Activated naive CD8-positive, alpha-beta T cell treated with anti-CD3 and anti-CD28 coated beads, Interleukin-2, amount 10 ng/mL, durations not matched to agents 7 days and 5 days (primary cell): ENCODE measurements around the gene ATG2B. TPM values are rescaled to one million over a fixed set of nuclear protein-coding genes. Genes with fewer than 3 reads are reported as not detected.

ENCODE experiments used
- ATAC-seq: fragments of 150-1000 bp; cut with Tn5 transposase; one replicate; pipeline ENCODE4 v1.10.0; 2021; ENCODE audit warnings: low read depth, moderate library complexity
- POLR2A ChIA-PET: fragments of 350-600 bp; sonication (Branson Sonifier 250); formaldehyde crosslinking; loops from one replicate; lab custom pipeline; 2021; ENCODE audit warnings: antibody characterized with exemption; lab: Charles Lee
- DNase-seq: peaks from one replicate; pipeline ENCODE4 v3.0.0; 2021
- H3K27ac Mint-ChIP-seq: one replicate; pipeline ENCODE4 v1.8.0; 2022; ENCODE audit warnings: mild to moderate bottlenecking, mixed read lengths
- H3K27me3 Mint-ChIP-seq: one replicate; pipeline ENCODE4 v1.8.0; 2022; ENCODE audit warnings: mild to moderate bottlenecking, moderate library complexity, mixed read lengths
- H3K36me3 Mint-ChIP-seq: one replicate; pipeline ENCODE4 v1.8.0; 2021; ENCODE audit warnings: mild to moderate bottlenecking, mixed read lengths
- H3K4me1 Mint-ChIP-seq: one replicate; pipeline ENCODE4 v1.8.0; 2021; ENCODE audit warnings: mixed read lengths
- H3K4me3 Mint-ChIP-seq: one replicate; pipeline ENCODE4 v1.8.0; 2022; ENCODE audit warnings: mild to moderate bottlenecking, moderate library complexity, mixed read lengths
- H3K9me3 Mint-ChIP-seq: one replicate; pipeline ENCODE4 v1.8.0; 2021; ENCODE audit warnings: mixed read lengths
- total RNA-seq, 2 experiments: library from RNA; stranded (reverse); gene quantifications; one replicate each; pipeline ENCODE4 v1.2.3, GENCODE V29; 2021

ATG2B gene
- total RNA-seq, 2 experiments from 2014 or later, result 15.9 to 19.7 TPM

DNA sequence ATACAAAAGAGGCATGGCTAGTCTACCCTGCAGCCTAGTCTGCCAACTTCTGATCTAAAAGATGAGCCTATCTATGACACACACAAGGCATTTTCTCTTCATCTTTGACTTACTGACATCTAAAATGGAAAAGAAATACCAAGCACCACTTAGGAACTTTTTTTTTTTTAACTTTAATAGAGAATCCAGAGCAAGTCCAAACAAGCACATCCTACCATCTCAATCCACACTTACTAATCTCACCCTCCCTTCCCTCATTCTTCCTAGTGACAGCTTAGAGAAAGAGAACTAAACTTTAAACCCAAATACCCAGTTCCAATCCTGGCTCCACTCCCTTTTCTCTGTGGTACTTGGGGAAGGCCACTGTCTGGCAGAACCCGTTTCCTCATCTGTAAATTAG lies 75.3 kb downstream of the ATG2B start:
- POLR2A ChIA-PET, result no interaction called here
- Mint-ChIP-seq H3K4me1 (peaks cover 1% of the 10 kb centered on the region), H3K36me3 (peaks cover 4% of the 10 kb centered on the region), H3K9me3 (no peaks in the 10 kb centered on the region), H3K27ac (no peak overlapping the region), H3K27me3 (no peaks in the 10 kb centered on the region), H3K4me3 (no peak overlapping the region)
- no peak for ATAC-seq
- DNase-seq, result no peak

DNA sequence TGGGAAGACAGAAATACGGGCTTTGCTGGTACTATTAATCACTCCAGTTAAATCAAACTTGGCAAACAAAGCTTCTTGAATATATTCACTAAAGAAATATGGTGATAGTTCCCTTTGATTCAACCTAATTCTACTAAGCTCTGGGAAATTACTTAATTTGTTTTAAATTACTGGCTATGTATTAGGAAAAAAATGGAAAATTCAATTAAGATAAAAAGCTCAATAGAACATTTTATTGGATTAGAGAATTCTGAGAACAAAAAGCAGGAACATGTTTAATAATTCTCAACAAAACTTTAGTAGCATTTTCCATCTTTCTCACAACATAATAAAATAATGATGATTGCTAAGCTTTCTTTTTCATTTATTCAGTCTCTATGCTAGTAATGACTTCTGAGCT lies 76.9 kb downstream of the ATG2B start:
- H3K27ac Mint-ChIP-seq, result no peak overlapping the region
- peaks cover 1% of the 10 kb centered on the region for H3K4me1 Mint-ChIP-seq
- peaks cover 4% of the 10 kb centered on the region for H3K36me3 Mint-ChIP-seq
- no peaks in the 10 kb centered on the region for H3K27me3 Mint-ChIP-seq
- ATAC-seq (no peak), DNase-seq (no peak)
- POLR2A ChIA-PET, result no interaction called here
- no peaks in the 10 kb centered on the region for H3K9me3 Mint-ChIP-seq
- H3K4me3 Mint-ChIP-seq, result no peak overlapping the region

DNA sequence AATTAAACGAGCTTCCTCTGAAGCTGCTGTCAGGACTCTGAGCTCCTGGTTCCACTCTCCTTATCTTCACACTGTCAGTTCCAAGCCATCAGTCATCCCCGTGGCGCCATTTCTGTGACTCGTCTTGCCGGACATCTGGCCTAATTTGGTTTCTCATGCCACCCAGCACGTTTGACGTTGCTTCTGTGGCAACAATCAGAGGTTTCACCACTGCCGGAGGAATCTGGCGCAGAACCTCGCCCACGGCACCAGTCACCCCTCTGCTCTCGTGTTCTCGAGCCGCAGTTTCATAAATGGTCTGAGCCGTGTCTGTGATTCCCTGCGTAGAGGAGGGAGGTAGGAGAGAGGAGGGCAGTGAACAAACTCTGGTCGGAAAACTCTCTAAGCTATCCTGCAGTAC lies 77.5 kb downstream of the ATG2B start:
- Mint-ChIP-seq H3K4me1 (peaks cover 1% of the 10 kb centered on the region), H3K27me3 (no peaks in the 10 kb centered on the region), H3K27ac (no peak overlapping the region), H3K4me3 (no peak overlapping the region), H3K36me3 (peaks cover 4% of the 10 kb centered on the region), H3K9me3 (no peaks in the 10 kb centered on the region)
- POLR2A ChIA-PET, result no interaction called here
- no peak for ATAC-seq
- no peak for DNase-seq

DNA sequence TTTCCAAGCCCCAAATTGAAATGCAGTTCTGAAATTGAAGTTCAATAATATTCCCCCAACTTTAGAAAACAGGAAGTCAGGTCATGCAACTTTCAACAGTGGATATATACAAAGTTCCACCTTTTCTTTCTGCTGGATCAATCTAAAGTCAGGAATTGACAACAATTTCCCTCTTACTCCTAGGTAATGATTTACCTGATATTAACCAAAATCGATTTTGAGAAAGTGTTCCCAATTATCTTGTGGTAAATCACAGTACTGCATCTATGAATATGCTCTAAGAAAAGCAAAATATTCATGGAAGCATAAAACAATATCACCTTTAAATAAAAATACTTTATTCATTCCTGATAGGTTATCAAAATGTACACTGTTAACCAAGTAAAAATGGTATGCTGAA lies 78.7 kb downstream of the ATG2B start:
- Mint-ChIP-seq H3K36me3 (peaks cover 4% of the 10 kb centered on the region), H3K4me3 (no peak overlapping the region), H3K27me3 (no peaks in the 10 kb centered on the region), H3K9me3 (no peaks in the 10 kb centered on the region), H3K4me1 (peaks cover 1% of the 10 kb centered on the region), H3K27ac (no peak overlapping the region)
- POLR2A ChIA-PET, result no interaction called here
- ATAC-seq (no peak), DNase-seq (no peak)

DNA sequence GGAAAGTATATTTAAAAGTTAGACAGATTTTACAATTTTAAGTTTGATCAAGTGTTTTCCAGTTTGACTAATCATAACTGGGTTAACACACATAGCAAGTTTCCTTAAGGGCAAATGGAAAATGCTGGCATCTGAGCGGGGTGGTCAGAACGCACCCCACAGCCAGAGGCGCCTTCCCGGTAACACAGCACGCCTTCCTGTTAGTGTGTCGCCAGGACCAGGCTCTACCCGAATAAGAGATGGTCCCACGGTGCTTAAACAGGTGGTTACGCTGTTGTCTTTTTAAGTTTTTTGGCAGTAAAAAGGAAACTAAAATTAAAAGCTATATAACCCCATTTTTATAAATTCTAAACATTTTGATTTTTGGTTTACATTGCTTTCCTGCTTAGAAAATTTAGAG lies 79.1 kb downstream of the ATG2B start:
- no peak for ATAC-seq
- POLR2A ChIA-PET, result no interaction called here
- no peak for DNase-seq
- Mint-ChIP-seq H3K27me3 (no peaks in the 10 kb centered on the region), H3K4me3 (no peak overlapping the region), H3K4me1 (peaks cover 1% of the 10 kb centered on the region), H3K9me3 (no peaks in the 10 kb centered on the region), H3K36me3 (peaks cover 6% of the 10 kb centered on the region), H3K27ac (no peak overlapping the region)

DNA sequence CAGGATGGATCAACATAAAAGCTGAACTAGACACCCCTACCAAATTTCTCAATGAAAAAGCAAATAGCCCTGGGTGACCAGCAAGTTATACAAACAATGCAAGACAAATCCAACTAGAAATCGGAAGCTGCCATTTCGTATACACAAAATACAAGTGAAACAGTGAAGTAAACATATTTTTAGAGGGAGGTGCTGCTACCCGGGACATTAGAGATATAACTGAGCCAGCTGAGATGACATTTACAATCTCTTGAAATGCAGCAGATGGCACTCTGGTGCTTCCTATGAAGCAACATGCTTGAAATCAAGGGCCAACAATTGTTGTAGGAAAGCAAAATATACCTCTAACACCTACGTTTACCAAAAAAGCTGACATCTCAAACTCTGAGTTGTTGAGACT lies 81.7 kb downstream of the ATG2B start:
- DNase-seq (no peak), ATAC-seq (no peak)
- H3K27me3 Mint-ChIP-seq, result no peaks in the 10 kb centered on the region
- peaks cover 4% of the 10 kb centered on the region for H3K36me3 Mint-ChIP-seq
- no peak overlapping the region for H3K4me3 Mint-ChIP-seq
- POLR2A ChIA-PET, result no interaction called here
- no peak overlapping the region for H3K27ac Mint-ChIP-seq
- peaks cover 5% of the 10 kb centered on the region for H3K9me3 Mint-ChIP-seq
- peaks cover 1% of the 10 kb centered on the region for H3K4me1 Mint-ChIP-seq

DNA sequence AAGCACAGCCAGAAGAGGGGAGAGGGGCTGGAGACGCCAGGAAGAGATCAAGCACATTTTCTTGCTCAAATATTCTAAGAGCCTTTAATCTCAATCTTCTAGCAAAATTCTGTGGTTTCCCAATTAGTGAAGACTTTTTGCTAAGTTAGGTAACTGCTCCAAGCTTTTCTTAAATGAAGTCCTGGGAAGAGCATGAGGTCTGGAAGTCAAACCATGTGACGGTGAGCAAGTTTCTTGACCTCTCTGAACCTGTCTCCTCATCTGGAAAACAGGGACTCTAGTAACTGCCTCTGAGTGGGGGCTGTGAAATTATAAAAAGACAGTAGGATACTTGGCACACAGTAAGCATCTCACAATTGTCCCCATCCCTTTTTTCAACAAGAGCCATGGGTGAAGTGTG lies 83.0 kb downstream of the ATG2B start:
- Mint-ChIP-seq H3K4me3 (no peak overlapping the region), H3K4me1 (peaks cover 1% of the 10 kb centered on the region), H3K9me3 (peaks cover 5% of the 10 kb centered on the region), H3K27ac (no peak overlapping the region), H3K36me3 (peaks cover 4% of the 10 kb centered on the region), H3K27me3 (peaks cover 5% of the 10 kb centered on the region)
- POLR2A ChIA-PET, result no interaction called here
- DNase-seq, result no peak
- ATAC-seq, result no peak

DNA sequence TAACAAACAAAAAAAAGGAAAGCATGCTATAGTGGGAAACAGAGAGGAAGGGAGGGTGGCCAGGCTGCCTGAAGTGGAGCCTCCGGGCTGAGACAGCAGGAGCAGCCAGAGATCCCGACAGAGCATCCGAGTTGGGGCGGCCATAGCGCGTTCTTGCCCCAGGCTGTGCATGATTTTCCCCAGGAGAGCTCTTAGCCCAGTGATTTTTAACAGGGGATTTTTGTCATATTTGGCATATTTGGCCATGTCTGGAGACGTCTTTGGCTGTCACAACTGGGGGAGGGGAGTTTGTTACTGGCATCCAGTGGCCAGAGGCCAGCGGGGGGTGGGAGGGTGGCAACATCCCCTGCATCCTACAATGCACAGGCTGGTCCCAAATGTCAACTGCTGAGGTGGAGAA lies 83.6 kb downstream of the ATG2B start:
- no peak overlapping the region for H3K27ac Mint-ChIP-seq
- H3K27me3 Mint-ChIP-seq, result peaks cover 5% of the 10 kb centered on the region
- POLR2A ChIA-PET, result no interaction called here
- DNase-seq, result no peak
- peaks cover 5% of the 10 kb centered on the region for H3K9me3 Mint-ChIP-seq
- ATAC-seq, result no peak
- peaks cover 4% of the 10 kb centered on the region for H3K36me3 Mint-ChIP-seq
- peaks cover 1% of the 10 kb centered on the region for H3K4me1 Mint-ChIP-seq
- no peak overlapping the region for H3K4me3 Mint-ChIP-seq

DNA sequence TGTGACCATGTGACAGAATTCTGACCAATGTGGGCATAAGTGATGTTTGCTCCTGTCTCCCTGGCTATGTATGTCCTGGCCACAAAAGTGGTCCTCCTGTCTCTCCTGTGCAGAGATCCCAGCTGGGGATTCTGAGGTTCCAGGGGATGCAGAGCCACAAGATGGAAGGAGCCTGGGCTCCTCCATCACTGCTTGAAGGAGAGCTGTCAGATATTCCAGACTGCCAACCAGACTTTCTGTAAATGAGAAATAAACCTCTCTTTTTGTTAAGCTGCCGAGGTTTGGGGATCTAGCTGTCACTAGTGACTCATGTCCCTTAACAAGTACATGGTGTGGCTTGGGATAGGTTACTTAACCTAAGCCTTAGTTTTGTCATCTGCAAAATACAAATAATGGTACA lies 85.3 kb downstream of the ATG2B start:
- ATAC-seq, result no peak
- Mint-ChIP-seq H3K4me3 (no peak overlapping the region), H3K4me1 (no peaks in the 10 kb centered on the region), H3K36me3 (peaks cover 3% of the 10 kb centered on the region), H3K9me3 (peaks cover 5% of the 10 kb centered on the region), H3K27me3 (peaks cover 5% of the 10 kb centered on the region), H3K27ac (no peak overlapping the region)
- DNase-seq, result no peak
- POLR2A ChIA-PET, result no interaction called here

DNA sequence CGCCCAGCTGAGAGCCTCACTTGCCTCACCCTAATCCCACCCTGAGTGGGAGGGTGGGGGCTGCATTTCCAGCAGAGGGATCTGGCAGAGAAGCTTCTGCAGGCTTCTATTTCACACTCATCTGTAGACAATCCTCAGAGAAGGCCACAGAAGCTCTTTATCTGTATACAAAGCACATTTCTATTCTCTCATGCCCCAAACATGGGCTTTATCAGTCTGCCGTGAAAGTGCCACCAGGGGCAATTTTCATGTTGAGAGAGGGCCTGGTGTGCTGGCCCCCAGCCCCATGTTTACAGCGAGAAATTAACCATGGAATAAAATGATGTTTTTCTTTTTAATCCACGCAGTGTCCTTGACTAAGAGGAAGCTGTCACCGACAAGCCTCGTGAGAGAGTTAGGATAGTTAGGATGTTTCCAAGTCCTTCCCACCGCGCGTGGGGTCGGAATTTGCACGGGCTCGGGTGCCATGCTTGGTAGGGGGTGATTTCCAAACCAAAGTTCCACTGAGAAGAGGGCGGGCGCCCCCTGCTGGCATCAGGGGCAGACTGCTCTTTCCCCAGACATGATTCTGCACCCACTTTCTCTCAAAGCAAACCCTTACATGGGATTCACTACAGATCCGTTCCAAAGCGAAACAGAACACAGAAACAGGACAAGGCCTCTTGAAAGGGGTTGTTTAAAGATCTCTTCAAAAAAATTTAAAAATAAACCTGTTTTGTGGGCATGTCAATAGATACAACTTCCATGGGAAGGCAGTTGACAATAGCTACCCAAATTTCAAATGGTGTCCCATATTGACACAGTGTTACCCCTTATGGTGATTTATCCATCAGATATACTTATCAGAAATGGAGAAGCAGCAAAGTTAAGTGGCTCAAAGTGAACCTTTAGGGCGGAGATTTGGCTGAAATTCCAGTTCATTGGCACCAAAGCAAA lies 87.7 kb downstream of the ATG2B start:
- H3K4me3 Mint-ChIP-seq, result no peak overlapping the region
- no peaks in the 10 kb centered on the region for H3K4me1 Mint-ChIP-seq
- H3K27me3 Mint-ChIP-seq, result peaks cover 5% of the 10 kb centered on the region
- ATAC-seq, result peak; percentile 47
- peak; percentile 75 for DNase-seq
- no peak overlapping the region for H3K27ac Mint-ChIP-seq
- POLR2A ChIA-PET, result no interaction called here
- H3K9me3 Mint-ChIP-seq, result peaks cover 5% of the 10 kb centered on the region
- H3K36me3 Mint-ChIP-seq, result peaks cover 3% of the 10 kb centered on the region

DNA sequence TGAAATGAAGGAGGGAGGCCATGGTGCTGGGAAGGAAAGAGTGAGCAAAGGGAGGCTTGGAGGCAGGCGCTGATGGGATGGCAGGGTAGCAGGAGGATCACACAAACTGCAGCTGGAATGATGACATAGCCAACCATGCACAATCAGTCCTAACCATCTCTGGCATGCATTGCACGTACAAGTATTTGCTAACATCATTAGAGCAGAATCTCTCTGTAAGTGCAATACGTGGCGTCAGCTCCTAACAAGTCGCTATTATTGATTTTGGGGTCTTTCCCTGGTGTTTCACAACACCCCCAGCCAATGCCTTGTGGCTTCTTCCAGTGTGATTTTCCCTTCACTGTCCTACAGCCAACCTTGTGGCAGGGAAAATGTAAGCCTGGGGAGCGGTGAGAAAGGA lies 88.6 kb downstream of the ATG2B start:
- ATAC-seq (no peak), DNase-seq (no peak)
- no peaks in the 10 kb centered on the region for H3K4me1 Mint-ChIP-seq
- peaks cover 5% of the 10 kb centered on the region for H3K9me3 Mint-ChIP-seq
- H3K27me3 Mint-ChIP-seq, result peaks cover 5% of the 10 kb centered on the region
- peaks cover 3% of the 10 kb centered on the region for H3K36me3 Mint-ChIP-seq
- no peak overlapping the region for H3K4me3 Mint-ChIP-seq
- POLR2A ChIA-PET, result no interaction called here
- H3K27ac Mint-ChIP-seq, result no peak overlapping the region

DNA sequence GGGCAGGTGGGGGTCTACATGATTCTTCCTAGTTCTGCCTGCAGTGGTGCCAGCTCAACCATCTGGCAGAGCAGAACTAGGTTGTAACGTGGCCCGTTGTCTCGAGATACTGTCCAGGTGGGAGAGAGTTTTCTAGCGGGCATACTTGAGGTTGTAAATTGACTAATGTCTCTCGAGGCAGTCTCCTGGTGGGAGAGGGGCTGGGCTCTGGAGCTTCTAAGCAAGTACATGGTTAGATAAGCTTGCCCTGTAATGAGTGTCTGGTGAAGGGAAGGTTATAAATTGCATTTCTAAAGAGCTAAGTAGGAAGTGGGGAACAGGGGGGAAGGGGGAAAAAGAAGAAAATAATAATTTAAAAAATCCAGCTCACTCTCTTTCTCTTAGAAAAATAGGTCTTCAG lies 89.0 kb downstream of the ATG2B start:
- Mint-ChIP-seq H3K4me1 (no peaks in the 10 kb centered on the region), H3K9me3 (peaks cover 5% of the 10 kb centered on the region), H3K27me3 (peaks cover 5% of the 10 kb centered on the region), H3K36me3 (peaks cover under 1% of the 10 kb centered on the region), H3K4me3 (no peak overlapping the region), H3K27ac (no peak overlapping the region)
- ATAC-seq, result no peak
- POLR2A ChIA-PET, result no interaction called here
- no peak for DNase-seq

DNA sequence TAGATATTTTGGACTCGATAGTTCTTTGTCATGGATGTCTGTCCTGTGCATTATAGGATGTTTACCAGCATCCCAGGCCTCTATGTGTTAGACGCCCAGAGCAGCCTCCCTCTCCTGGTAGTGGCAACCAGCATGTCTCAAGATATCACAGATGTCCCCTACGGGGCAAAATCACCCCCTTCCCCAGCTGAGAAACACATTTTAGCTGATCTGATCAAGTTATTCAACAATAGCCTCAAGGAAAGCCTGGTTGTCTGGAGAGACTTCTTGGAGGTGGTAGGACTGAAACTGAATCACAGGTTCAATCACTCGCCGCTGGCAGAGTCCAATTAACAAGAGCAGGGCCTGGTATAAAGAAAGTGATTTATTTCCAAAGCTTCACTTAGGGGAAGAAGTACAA lies 89.5 kb downstream of the ATG2B start:
- ATAC-seq (no peak), DNase-seq (no peak)
- peaks cover 2% of the 10 kb centered on the region for H3K9me3 Mint-ChIP-seq
- no peaks in the 10 kb centered on the region for H3K4me1 Mint-ChIP-seq
- no peak overlapping the region for H3K4me3 Mint-ChIP-seq
- peaks cover 5% of the 10 kb centered on the region for H3K27me3 Mint-ChIP-seq
- H3K36me3 Mint-ChIP-seq, result no peaks in the 10 kb centered on the region
- POLR2A ChIA-PET, result no interaction called here
- no peak overlapping the region for H3K27ac Mint-ChIP-seq

DNA sequence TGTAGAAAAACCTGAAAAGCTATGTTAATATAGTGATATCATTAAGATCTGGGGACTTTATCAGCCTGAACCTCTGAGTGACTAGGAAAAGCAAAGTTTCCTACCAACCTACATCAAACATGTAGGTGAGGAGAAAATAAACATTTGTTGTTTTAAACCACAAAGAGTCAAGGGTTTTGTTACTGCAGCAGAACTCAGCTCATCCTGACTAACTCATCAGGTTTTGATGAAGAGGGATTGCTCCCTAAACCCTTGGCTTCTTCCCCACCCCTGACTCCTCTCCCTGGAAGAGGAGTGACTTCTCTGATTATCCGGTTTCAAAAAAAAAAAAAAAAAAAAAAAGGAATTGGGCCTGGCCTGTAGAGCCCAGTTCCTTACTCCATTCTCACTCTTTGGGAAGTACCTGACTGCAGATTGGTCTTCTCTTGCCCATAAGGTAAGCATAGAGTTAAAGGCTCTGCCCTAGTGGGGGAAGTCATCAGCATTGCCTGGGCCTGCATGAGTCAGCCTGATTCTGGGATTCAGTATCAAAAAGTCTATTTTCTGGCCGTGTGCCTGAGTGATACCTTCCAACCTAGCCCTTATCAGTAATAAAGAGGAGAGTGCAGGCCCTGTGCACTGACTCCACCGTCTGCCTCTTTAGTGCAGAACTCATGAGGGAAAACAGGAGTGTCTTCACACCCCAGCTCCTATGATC lies 90.2 kb downstream of the ATG2B start:
- Mint-ChIP-seq H3K27me3 (peaks cover 5% of the 10 kb centered on the region), H3K4me3 (no peak overlapping the region), H3K4me1 (no peaks in the 10 kb centered on the region), H3K9me3 (no peaks in the 10 kb centered on the region), H3K27ac (no peak overlapping the region), H3K36me3 (no peaks in the 10 kb centered on the region)
- DNase-seq (no peak), ATAC-seq (no peak)
- POLR2A ChIA-PET, result no interaction called here
